ENCODE results near the gene ALK.

- TF ChIP-seq CTCF (IDR thresholded peaks at IDR 0.05) (no peak), ZFX (IDR thresholded peaks at IDR 0.05; ENCODE audit: borderline replicate concordance) (no peak)
Measured at GRCh38 chr2:29816651-29817050, 104.7 kb downstream of the ALK start.

All from 22Rv1 (cell line).